ENCODE results near the gene STK39.

The STK39 gene

GRCh38 chr2:168172071-168172470 lies 75.3 kb downstream of the STK39 start:
- Histone ChIP-seq H3K4me3 (ENCODE audit: low read depth in 1 of 2, low read length in 2 of 2) (no peak overlapping the region), H3K36me3 (ENCODE audit: insufficient read depth, low read length) (no peaks in the 10 kb centered on the region), H2AFZ (ENCODE audit: low read depth, low read length) (no peak overlapping the region), H3K27me3 (ENCODE audit: insufficient read depth, low read length, poor library complexity) (no peaks in the 10 kb centered on the region), H3K27ac (ENCODE audit: low read length) (no peak overlapping the region), H3K9me3 (ENCODE audit: insufficient read depth, low read length, severe bottlenecking) (no peaks in the 10 kb centered on the region), H3K79me2 (ENCODE audit: insufficient read depth, low read length) (no peaks in the 10 kb centered on the region), H3K4me2 (ENCODE audit: insufficient read depth, low read length) (no peak overlapping the region), H3K4me1 (ENCODE audit: insufficient read depth, low read length) (peaks cover 27% of the 10 kb centered on the region), H3K9ac (ENCODE audit: low read depth, low read length) (no peak overlapping the region), H4K20me1 (ENCODE audit: insufficient read depth, low read length) (peaks cover 10% of the 10 kb centered on the region)
- DNase-seq: no peak
- TF ChIP-seq CTCF (IDR thresholded peaks at IDR 0.05; ENCODE audit: borderline replicate concordance, extremely low read depth, low read length, poor library complexity, severe bottlenecking) (no peak), EZH2 (IDR thresholded peaks at IDR 0.05; ENCODE audit: borderline replicate concordance, low read depth, low read length, severe bottlenecking) (no peak)
- ATAC-seq (ENCODE audit: insufficient read depth, low read depth): no peak

GRCh38 chr2:168171059-168171762 lies 76.2 kb downstream of the STK39 start:
- Histone ChIP-seq H3K4me2 (ENCODE audit: insufficient read depth, low read length) (no peak overlapping the region), H3K79me2 (ENCODE audit: insufficient read depth, low read length) (no peaks in the 10 kb centered on the region), H3K27me3 (ENCODE audit: insufficient read depth, low read length, poor library complexity) (no peaks in the 10 kb centered on the region), H3K4me1 (ENCODE audit: insufficient read depth, low read length) (peaks cover 18% of the 10 kb centered on the region), H3K9ac (ENCODE audit: low read depth, low read length) (no peak overlapping the region), H3K4me3 (ENCODE audit: low read depth in 1 of 2, low read length in 2 of 2) (no peak overlapping the region), H3K27ac (ENCODE audit: low read length) (no peak overlapping the region), H3K9me3 (ENCODE audit: insufficient read depth, low read length, severe bottlenecking) (no peaks in the 10 kb centered on the region), H3K36me3 (ENCODE audit: insufficient read depth, low read length) (peaks cover 6% of the 10 kb centered on the region; the same call in 1 of the 2 replicates), H4K20me1 (ENCODE audit: insufficient read depth, low read length) (peaks cover 10% of the 10 kb centered on the region), H2AFZ (ENCODE audit: low read depth, low read length) (no peak overlapping the region)
- no peak for TF ChIP-seq EZH2 (IDR thresholded peaks at IDR 0.05; ENCODE audit: borderline replicate concordance, low read depth, low read length, severe bottlenecking)
- TF ChIP-seq CTCF (IDR thresholded peaks at IDR 0.05; ENCODE audit: borderline replicate concordance, extremely low read depth, low read length, poor library complexity, severe bottlenecking): no peak
- no peak for DNase-seq
- ATAC-seq (ENCODE audit: insufficient read depth, low read depth): no peak

GRCh38 chr2:168169097-168169745 lies 78.2 kb downstream of the STK39 start:
- no peak overlapping the region for H3K27ac ChIP-seq (ENCODE audit: low read length)
- H3K79me2 ChIP-seq (ENCODE audit: insufficient read depth, low read length): no peaks in the 10 kb centered on the region
- H3K36me3 ChIP-seq (ENCODE audit: insufficient read depth, low read length): peaks cover 6% of the 10 kb centered on the region; the same call in 1 of the 2 replicates
- H3K4me2 ChIP-seq (ENCODE audit: insufficient read depth, low read length): no peak overlapping the region
- no peak overlapping the region for H3K9ac ChIP-seq (ENCODE audit: low read depth, low read length)
- no peak for TF ChIP-seq EZH2 (IDR thresholded peaks at IDR 0.05; ENCODE audit: borderline replicate concordance, low read depth, low read length, severe bottlenecking)
- H3K27me3 ChIP-seq (ENCODE audit: insufficient read depth, low read length, poor library complexity): no peaks in the 10 kb centered on the region
- H2AFZ ChIP-seq (ENCODE audit: low read depth, low read length): no peak overlapping the region
- no peaks in the 10 kb centered on the region for H3K4me1 ChIP-seq (ENCODE audit: insufficient read depth, low read length)
- no peak overlapping the region for H3K4me3 ChIP-seq (ENCODE audit: low read depth in 1 of 2, low read length in 2 of 2)
- no peaks in the 10 kb centered on the region for H3K9me3 ChIP-seq (ENCODE audit: insufficient read depth, low read length, severe bottlenecking)
- peaks cover 8% of the 10 kb centered on the region for H4K20me1 ChIP-seq (ENCODE audit: insufficient read depth, low read length)
- ATAC-seq (ENCODE audit: insufficient read depth, low read depth): no peak
- no peak for DNase-seq

GRCh38 chr2:168167511-168168263 lies 79.7 kb downstream of the STK39 start:
- DNase-seq (no peak), ATAC-seq (ENCODE audit: insufficient read depth, low read depth) (no peak)
- Histone ChIP-seq H3K4me3 (ENCODE audit: low read depth in 1 of 2, low read length in 2 of 2) (no peak overlapping the region), H4K20me1 (ENCODE audit: insufficient read depth, low read length) (peaks cover 8% of the 10 kb centered on the region), H2AFZ (ENCODE audit: low read depth, low read length) (no peak overlapping the region), H3K9me3 (ENCODE audit: insufficient read depth, low read length, severe bottlenecking) (no peaks in the 10 kb centered on the region), H3K4me1 (ENCODE audit: insufficient read depth, low read length) (no peaks in the 10 kb centered on the region), H3K79me2 (ENCODE audit: insufficient read depth, low read length) (no peaks in the 10 kb centered on the region), H3K27me3 (ENCODE audit: insufficient read depth, low read length, poor library complexity) (no peaks in the 10 kb centered on the region), H3K27ac (ENCODE audit: low read length) (no peak overlapping the region), H3K9ac (ENCODE audit: low read depth, low read length) (no peak overlapping the region), H3K36me3 (ENCODE audit: insufficient read depth, low read length) (peaks cover 6% of the 10 kb centered on the region; the same call in 1 of the 2 replicates), H3K4me2 (ENCODE audit: insufficient read depth, low read length) (no peak overlapping the region)
- no peak for TF ChIP-seq CTCF (IDR thresholded peaks at IDR 0.05; ENCODE audit: borderline replicate concordance, extremely low read depth, low read length, poor library complexity, severe bottlenecking)
- TF ChIP-seq EZH2 (IDR thresholded peaks at IDR 0.05; ENCODE audit: borderline replicate concordance, low read depth, low read length, severe bottlenecking): no peak
